Central memory CD8-positive, alpha-beta T cell (primary cell): ENCODE data around the gene FBXL17.

Experiments
- ATAC-seq: fragments of 150-1000 bp; cut with Tn5 transposase; replicated peaks from 2 replicates; pipeline ENCODE4 v1.10.0; 2022; ENCODE audit warnings: mild to moderate bottlenecking, moderate FRiP score, moderate number of reproducible peaks; ENCODE audit not compliant: poor library complexity, severe bottlenecking; ENCODE audit errors: extremely low read depth
- DNase-seq, 2 donors: peaks; one replicate each; pipeline ENCODE4 v3.0.0; 2021; ENCODE audit warnings: low spot score in 2 of 2
- H3K27ac Mint-ChIP-seq: one replicate; pipeline ENCODE4 v1.8.0; 2022; ENCODE audit warnings: low read depth, mild to moderate bottlenecking, moderate library complexity, mixed read lengths
- H3K27me3 Mint-ChIP-seq: one replicate; pipeline ENCODE4 v1.8.0; 2022; ENCODE audit warnings: mixed read lengths
- H3K36me3 Mint-ChIP-seq: one replicate; pipeline ENCODE4 v1.8.0; 2022; ENCODE audit warnings: mild to moderate bottlenecking, moderate library complexity, mixed read lengths; ENCODE audit not compliant: insufficient read depth
- H3K4me1 Mint-ChIP-seq: one replicate; pipeline ENCODE4 v1.8.0; 2022; ENCODE audit warnings: mixed read lengths
- H3K4me3 Mint-ChIP-seq: one replicate; pipeline ENCODE4 v1.8.0; 2022; ENCODE audit warnings: mild to moderate bottlenecking, moderate library complexity, mixed read lengths
- H3K9me3 Mint-ChIP-seq: one replicate; pipeline ENCODE4 v1.8.0; 2022; ENCODE audit warnings: mixed read lengths

The FBXL17 gene

DNA sequence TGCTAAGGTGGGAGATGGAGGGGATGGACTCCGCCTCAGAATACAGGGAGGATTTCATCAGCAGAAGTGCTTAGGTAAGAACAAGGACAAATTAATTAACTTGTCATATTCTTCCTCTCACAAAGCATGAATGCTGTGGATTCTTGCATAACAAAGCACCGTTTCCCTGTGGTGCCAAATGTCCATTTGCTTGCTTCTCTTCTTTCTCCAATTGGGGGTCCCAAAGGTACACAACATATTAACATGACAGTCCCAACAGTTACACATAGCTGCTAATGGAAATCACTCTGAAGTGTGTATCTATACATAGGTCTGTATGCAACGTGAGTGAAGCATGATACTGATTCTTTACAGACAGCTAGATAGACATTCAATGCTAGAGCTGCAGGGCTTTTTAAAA lies 564.5 kb downstream of the FBXL17 start:
- Mint-ChIP-seq H3K36me3 (no peaks in the 10 kb centered on the region), H3K27ac (no peak overlapping the region), H3K4me1 (no peaks in the 10 kb centered on the region), H3K9me3 (no peaks in the 10 kb centered on the region), H3K4me3 (no peak overlapping the region), H3K27me3 (no peaks in the 10 kb centered on the region)
- DNase-seq (no peak), ATAC-seq (no peak)

- DNase-seq (no peak), ATAC-seq (no peak)
- no peaks in the 10 kb centered on the region for H3K9me3 Mint-ChIP-seq
- H3K4me3 Mint-ChIP-seq = no peak overlapping the region
- no peaks in the 10 kb centered on the region for H3K36me3 Mint-ChIP-seq
- no peaks in the 10 kb centered on the region for H3K27me3 Mint-ChIP-seq
- no peaks in the 10 kb centered on the region for H3K4me1 Mint-ChIP-seq
- no peak overlapping the region for H3K27ac Mint-ChIP-seq
These were observed 566.8 kb downstream of the FBXL17 start for GRCh38 chr5:107815109-107815508.

GRCh38 chr5:107814183-107814827 lies 567.6 kb downstream of the FBXL17 start:
- Mint-ChIP-seq H3K27ac (no peak overlapping the region), H3K4me1 (no peaks in the 10 kb centered on the region), H3K36me3 (no peaks in the 10 kb centered on the region), H3K9me3 (no peaks in the 10 kb centered on the region), H3K4me3 (no peak overlapping the region), H3K27me3 (no peaks in the 10 kb centered on the region)
- no peak for ATAC-seq
- DNase-seq = no peak

- no peak overlapping the region for H3K27ac Mint-ChIP-seq
- H3K9me3 Mint-ChIP-seq = no peaks in the 10 kb centered on the region
- H3K36me3 Mint-ChIP-seq = no peaks in the 10 kb centered on the region
- H3K27me3 Mint-ChIP-seq = no peaks in the 10 kb centered on the region
- no peaks in the 10 kb centered on the region for H3K4me1 Mint-ChIP-seq
- ATAC-seq (no peak), DNase-seq (no peak)
- H3K4me3 Mint-ChIP-seq = no peak overlapping the region
These were observed 568.3 kb downstream of the FBXL17 start for GRCh38 chr5:107813559-107813958.

DNA sequence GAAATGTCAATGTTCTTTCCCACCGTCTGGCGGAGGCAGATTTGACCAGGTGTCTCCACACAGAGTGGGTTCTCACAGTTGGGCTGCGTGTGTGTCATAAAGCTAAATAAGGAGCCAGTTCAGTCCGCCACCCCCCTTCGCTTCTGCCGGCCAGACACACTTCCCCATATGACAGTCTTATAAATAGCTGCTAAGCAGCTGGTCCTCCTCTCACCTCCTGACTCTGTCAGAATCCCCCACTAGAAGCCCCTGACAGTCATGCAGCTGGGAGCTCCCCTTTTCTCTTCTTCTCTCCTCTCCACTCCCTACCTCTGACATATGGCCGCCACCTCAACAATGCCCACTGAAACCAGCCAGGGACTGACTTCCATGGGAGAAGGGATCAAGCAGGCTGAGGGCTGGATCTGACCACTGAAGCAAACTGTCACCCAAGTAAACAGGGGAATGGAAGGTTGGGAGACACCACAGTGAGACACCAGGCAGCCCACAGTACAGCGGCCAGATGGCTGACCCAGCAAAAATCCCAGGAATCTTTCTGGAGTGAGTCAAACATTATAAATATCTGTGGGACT lies 569.2 kb downstream of the FBXL17 start:
- ATAC-seq (no peak), DNase-seq (no peak)
- Mint-ChIP-seq H3K36me3 (no peaks in the 10 kb centered on the region), H3K27me3 (no peaks in the 10 kb centered on the region), H3K4me3 (no peak overlapping the region), H3K4me1 (no peaks in the 10 kb centered on the region), H3K27ac (no peak overlapping the region), H3K9me3 (no peaks in the 10 kb centered on the region)

DNA sequence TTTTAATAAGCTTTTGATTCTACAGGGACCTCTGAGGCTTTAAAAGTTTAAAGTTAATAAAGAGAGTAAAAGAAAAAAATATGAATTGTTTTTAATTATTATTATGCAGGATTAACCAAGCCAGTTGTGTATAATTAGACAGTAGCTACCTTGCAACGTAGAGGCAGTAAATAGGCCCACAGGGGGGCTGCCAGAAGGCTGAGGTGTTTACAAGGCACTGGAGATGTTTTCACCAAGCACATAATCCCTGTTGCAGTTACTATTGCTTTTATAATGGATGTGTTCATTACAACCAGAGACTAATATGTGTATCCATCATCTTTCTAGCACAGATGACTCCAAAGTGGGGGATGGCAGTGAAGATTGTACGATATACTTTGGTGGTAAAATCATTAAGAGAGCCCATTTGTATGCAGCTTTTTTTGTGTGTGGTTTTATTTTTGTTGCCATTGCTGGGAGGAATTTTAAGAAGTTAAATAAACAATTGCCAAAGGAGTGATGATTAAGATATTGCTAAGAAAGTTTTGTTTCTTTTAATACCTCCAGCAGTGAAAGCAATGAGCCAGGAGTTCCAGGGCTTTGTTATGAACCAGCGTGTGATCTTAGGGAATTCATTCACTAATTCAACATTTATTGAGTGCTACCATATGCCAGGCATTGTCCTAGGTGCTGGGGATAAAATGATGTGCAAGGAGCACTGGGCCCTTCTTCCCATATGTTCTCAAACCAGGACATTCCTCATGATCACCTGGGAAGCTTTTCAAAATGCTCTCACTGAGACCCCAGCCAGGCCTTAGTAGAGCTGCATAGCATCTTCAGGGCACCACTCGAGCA lies 572.5 kb downstream of the FBXL17 start:
- no peak for ATAC-seq
- no peak overlapping the region for H3K4me3 Mint-ChIP-seq
- no peak for DNase-seq

More for the DNA sequence above, 572.5 kb downstream of the FBXL17 start:
- Mint-ChIP-seq H3K27me3 (no peaks in the 10 kb centered on the region), H3K27ac (no peak overlapping the region), H3K4me1 (no peaks in the 10 kb centered on the region), H3K36me3 (no peaks in the 10 kb centered on the region), H3K9me3 (no peaks in the 10 kb centered on the region)
